ENCODE results near the gene XPR1.
"Not testable (repeated sequence)": the region's sequence is repeated elsewhere in the genome, so short reads cannot be mapped to it uniquely, and the experiment has no call there.

XPR1 gene

GRCh38 chr1:180724055-180724454 lies 92.2 kb downstream of the XPR1 start:
- DNase-seq: no peak

- not testable (repeated sequence) for DNase-seq
These were observed 94.2 kb downstream of the XPR1 start for GRCh38 chr1:180726024-180726423.

GRCh38 chr1:180727751-180728150 lies 95.9 kb downstream of the XPR1 start:
- not testable (repeated sequence) for DNase-seq

- no peak for DNase-seq
These were observed 96.8 kb downstream of the XPR1 start for GRCh38 chr1:180728472-180729106.

DNA sequence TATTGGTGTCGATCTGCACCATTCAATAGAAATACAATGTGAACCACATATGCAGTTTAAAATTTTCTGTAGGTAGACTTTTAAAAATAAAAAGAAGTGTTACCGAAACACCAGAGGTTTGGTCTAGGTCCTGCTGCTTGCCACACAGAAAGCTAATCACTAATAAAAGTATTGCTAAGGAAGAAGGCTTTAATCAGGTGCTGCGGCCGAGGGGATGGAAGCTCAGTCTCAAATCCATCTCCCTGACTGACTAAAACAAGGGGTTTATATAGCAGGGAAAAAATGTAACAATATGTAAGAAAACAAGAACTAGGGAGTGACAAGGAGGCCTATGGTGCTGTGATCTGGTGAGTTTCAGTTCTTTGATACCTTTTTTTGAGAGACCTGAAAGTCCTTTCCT lies 99.3 kb downstream of the XPR1 start:
- DNase-seq: no peak

- DNase-seq: no peak
These were observed 101.0 kb downstream of the XPR1 start for GRCh38 chr1:180732866-180733265.

DNA sequence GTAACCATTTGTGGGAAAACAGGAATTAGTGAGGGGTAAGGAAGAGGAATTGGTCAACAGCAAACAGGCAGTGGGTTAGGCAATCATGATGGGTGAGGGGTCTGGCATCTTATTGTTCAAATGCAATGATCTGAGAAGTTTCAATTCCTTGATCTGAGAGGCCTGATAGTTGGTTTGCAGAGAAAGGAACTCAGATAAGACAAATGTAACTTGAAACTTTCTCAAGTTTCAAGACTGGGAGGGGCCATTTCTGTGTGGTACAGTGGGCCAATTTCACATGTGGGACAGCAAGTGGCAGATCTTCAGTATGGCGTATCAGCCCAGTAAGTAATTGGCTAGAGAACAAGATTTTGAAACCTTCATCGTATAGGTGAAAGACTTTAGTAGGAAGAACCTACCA lies 102.5 kb downstream of the XPR1 start:
- DNase-seq: no peak

DNA sequence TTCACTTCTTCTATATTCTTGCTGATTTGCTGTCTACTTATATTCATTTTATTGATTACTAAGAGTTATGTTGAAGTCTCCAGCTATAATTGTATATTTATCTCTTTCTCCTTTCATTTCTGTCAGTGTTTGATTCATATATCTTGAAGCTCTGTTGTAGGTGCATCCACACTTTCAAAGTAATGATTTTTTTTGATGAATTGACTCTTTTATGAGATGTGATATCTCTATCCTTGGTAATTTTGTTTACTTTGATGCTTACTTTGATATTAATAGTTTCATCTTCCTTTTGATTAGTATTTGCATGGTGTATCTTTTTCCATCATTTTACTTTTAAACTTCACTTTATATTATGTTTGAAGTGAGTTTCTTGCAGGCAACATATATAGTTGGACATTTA lies 110.8 kb downstream of the XPR1 start:
- no peak for DNase-seq

- DNase-seq: no peak
These were observed 112.0 kb downstream of the XPR1 start for GRCh38 chr1:180743868-180744267.

DNA sequence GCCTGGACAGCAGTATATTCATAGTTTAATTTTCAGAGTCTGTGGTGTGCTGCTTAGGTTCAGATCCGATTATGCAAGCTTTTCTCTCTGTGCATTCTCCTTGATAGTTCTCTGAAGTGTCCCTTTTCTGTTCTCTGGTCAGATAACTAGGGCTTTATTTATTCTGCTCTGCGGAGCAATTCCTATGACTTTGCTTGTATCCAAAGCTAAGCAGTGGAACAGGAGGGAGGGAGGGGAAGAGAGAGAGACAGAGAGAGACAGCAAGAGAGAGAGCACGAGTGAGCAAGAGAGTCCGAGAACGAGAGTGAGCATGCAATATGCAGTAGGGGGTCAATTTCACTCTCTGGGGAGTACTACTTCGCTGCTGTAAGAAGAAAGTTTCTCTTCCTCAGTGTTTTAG lies 113.3 kb downstream of the XPR1 start:
- no peak for DNase-seq

- DNase-seq: no peak
These were observed 120.1 kb downstream of the XPR1 start for GRCh38 chr1:180751921-180752320.

GRCh38 chr1:180754453-180754852 lies 122.6 kb downstream of the XPR1 start:
- DNase-seq: no peak

- DNase-seq: no peak
These were observed 125.8 kb downstream of the XPR1 start for GRCh38 chr1:180757657-180758056.

DNA sequence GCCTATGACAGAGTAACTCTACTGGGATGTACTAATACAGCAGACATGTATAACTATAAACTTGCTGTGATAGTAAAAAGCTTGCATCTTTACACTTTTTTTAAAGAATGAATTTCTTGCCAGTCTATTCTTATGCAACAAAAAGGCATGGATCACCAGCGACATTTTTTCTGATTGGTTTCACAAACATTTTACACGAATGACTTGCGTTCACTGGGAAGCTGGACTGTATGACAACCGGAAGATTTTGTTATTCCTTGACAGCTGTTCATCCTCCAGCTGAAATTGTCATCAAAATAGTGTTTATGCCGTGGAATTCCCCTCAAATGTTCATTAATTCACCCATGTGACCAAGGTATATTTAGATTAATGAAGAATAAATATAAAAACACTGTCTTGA lies 131.0 kb downstream of the XPR1 start:
- no peak for DNase-seq

- no peak for DNase-seq
These were observed 133.3 kb downstream of the XPR1 start for GRCh38 chr1:180765151-180765550.

GRCh38 chr1:180769889-180770288 lies 138.1 kb downstream of the XPR1 start:
- DNase-seq: no peak

GRCh38 chr1:180773210-180773865 lies 141.5 kb downstream of the XPR1 start:
- no peak for DNase-seq

DNA sequence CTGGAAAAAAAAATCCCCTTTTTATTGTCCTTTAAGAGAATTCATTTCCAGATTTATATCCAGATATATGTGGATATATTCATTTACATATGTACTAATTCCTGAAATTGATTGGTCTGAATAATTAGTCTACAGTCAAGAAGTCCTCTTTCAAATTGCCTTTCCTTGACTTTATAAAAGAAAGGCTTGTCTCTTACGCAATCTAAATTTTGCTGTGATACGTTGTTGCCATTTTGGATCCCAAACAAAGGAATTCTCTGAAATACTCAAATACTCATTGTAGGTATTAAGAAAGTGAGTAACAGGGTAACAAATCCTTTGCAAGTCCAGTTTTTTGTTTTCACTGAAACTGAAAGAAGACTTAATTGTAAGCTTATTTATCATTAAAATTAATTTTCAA lies 144.0 kb downstream of the XPR1 start:
- no peak for DNase-seq

- DNase-seq: no peak
These were observed 145.4 kb downstream of the XPR1 start for GRCh38 chr1:180777072-180777689.

GRCh38 chr1:180778782-180779398 lies 147.1 kb downstream of the XPR1 start:
- DNase-seq: no peak

DNA sequence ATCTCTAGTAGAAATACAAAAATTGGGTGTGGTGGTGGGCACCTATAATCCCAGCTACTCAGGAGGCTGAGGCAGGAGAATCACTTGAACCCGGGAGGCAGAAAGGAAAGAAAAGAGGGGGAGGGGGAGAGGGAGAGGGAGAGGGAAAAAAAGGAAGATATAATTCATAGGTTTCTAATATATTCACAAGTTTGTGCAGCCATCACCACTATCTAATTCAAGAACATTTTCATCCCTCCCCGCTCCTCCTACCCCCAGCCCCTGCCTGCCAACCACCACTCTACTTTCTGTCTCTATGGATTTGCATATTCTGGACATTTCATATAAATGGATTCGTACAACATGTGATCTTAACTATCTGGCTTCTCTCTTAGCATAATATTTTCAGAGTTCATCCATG lies 147.8 kb downstream of the XPR1 start:
- no peak for DNase-seq

GRCh38 chr1:180781718-180782117 lies 149.9 kb downstream of the XPR1 start:
- no peak for DNase-seq

DNA sequence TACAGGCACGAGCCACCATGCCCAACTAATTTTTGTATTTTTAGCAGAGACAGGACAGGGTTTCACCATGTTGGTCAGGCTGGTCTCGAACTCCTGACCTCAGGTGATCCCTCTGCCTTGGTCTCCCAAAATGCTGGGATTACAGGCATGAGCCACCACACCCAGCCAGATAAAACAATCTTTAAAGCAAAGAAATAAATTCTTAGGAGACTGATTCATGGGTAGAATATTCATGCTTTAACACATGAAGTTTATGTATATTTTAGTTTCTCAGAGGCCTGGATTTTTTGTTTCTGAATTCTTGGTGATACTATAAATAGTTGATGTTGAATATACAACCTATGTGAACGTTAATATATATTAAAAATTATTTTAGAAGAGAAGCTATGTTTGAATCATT lies 153.5 kb downstream of the XPR1 start:
- DNase-seq: no peak

GRCh38 chr1:180785887-180786286 lies 154.1 kb downstream of the XPR1 start:
- DNase-seq: no peak
